NK-92 (cell line): ENCODE results near the gene ABCA7.
"Not testable (repeated sequence)": the region's sequence is repeated elsewhere in the genome, so short reads cannot be mapped to it uniquely, and the experiment has no call there.

ENCODE experiments used
- DNase-seq: peaks from one replicate; lab custom pipeline; 2025; ENCODE audit not compliant: unreplicated experiment; lab: John Stamatoyannopoulos, UW

Gene ABCA7

GRCh38 chr19:1015061-1015781 lies 24.7 kb upstream of the ABCA7 start:
- DNase-seq: no peak

GRCh38 chr19:1015782-1016646 lies 23.9 kb upstream of the ABCA7 start:
- DNase-seq: no peak

GRCh38 chr19:1016647-1017114 lies 23.2 kb upstream of the ABCA7 start:
- no peak for DNase-seq

GRCh38 chr19:1017115-1017905 lies 22.6 kb upstream of the ABCA7 start:
- DNase-seq: no peak

GRCh38 chr19:1017906-1018305 lies 22.0 kb upstream of the ABCA7 start:
- DNase-seq: no peak

GRCh38 chr19:1018393-1018792 lies 21.5 kb upstream of the ABCA7 start:
- DNase-seq: no peak

GRCh38 chr19:1018932-1019615 lies 20.8 kb upstream of the ABCA7 start:
- no peak for DNase-seq

- no peak for DNase-seq
Observed at GRCh38 chr19:1019616-1019961, 20.3 kb upstream of the ABCA7 start.

- DNase-seq: no peak
Observed at GRCh38 chr19:1019980-1020867, 19.7 kb upstream of the ABCA7 start.

GRCh38 chr19:1020868-1021425 lies 19.0 kb upstream of the ABCA7 start, which contains the start of gene TMEM259:
Gene TMEM259, minus strand, starts transcription at chr19:1021123. Its CDS starts 127 bp downstream, at chr19:1020996.
- peak; percentile 74 for DNase-seq

- not testable (repeated sequence) for DNase-seq
Observed at GRCh38 chr19:1023883-1024188, 16.1 kb upstream of the ABCA7 start.

GRCh38 chr19:1025080-1025479 lies 14.8 kb upstream of the ABCA7 start:
- DNase-seq: not testable (repeated sequence)

GRCh38 chr19:1025960-1026782 lies 13.7 kb upstream of the ABCA7 start, which contains the start of gene CNN2:
Gene CNN2, plus strand, starts transcription at chr19:1026608. Its CDS starts 54 bp downstream, at chr19:1026662.
- no peak for DNase-seq

- no peak for DNase-seq
Observed at GRCh38 chr19:1026783-1027649, 12.9 kb upstream of the ABCA7 start.

- DNase-seq: no peak
Observed at GRCh38 chr19:1027650-1028061, 12.3 kb upstream of the ABCA7 start.

- DNase-seq: no peak
Observed at GRCh38 chr19:1028062-1028926, 11.6 kb upstream of the ABCA7 start.
